Endothelial cell of umbilical vein (primary cell): ENCODE results near the gene BRME1.
"Not testable (repeated sequence)": the region's sequence is repeated elsewhere in the genome, so short reads cannot be mapped to it uniquely, and the experiment has no call there.

ENCODE experiments used
- EZH2 ChIP-seq: IDR thresholded peaks from 2 replicates; pipeline ENCODE4 v1.6.1; 2012; ENCODE audit warnings: borderline replicate concordance, low read depth, mild to moderate bottlenecking, moderate library complexity, low read length, inconsistent platforms; ENCODE audit not compliant: severe bottlenecking
- FOS ChIP-seq: IDR thresholded peaks from 2 replicates; pipeline ENCODE4 v1.6.1; 2011; ENCODE audit warnings: mild to moderate bottlenecking, low read length, moderate library complexity, borderline replicate concordance; ENCODE audit not compliant: insufficient read depth
- POLR2A ChIP-seq: IDR thresholded peaks from 2 replicates; pipeline ENCODE4 v1.6.1; 2012; ENCODE audit warnings: low read depth, mild to moderate bottlenecking, control low read depth, low read length
- POLR2AphosphoS5 ChIP-seq: IDR thresholded peaks from 2 replicates; pipeline ENCODE4 v1.6.1; 2012; ENCODE audit warnings: low read depth, mild to moderate bottlenecking, control low read depth, low read length, moderate library complexity; ENCODE audit not compliant: insufficient read depth
- TF ChIP-seq, protein P1 (sequence below), 2 donors: IDR thresholded peaks; 1 replicate in 1 of 2; 2 replicates in 1 of 2; pipeline ENCODE4 v1.5.1; 2011; ENCODE audit warnings: low read length in 2 of 2, mild to moderate bottlenecking in 2 of 2, moderate library complexity in 2 of 2, control low read depth in 1 of 2, inconsistent platforms in 1 of 2, low read depth in 1 of 2; ENCODE audit not compliant: insufficient read depth in 1 of 2; ENCODE audit errors: extremely low read depth in 1 of 2
- TF ChIP-seq, protein P2 (sequence below): IDR thresholded peaks from 2 replicates; pipeline ENCODE4 v1.6.1; 2011; ENCODE audit not compliant: insufficient read depth, insufficient read length

DNA sequence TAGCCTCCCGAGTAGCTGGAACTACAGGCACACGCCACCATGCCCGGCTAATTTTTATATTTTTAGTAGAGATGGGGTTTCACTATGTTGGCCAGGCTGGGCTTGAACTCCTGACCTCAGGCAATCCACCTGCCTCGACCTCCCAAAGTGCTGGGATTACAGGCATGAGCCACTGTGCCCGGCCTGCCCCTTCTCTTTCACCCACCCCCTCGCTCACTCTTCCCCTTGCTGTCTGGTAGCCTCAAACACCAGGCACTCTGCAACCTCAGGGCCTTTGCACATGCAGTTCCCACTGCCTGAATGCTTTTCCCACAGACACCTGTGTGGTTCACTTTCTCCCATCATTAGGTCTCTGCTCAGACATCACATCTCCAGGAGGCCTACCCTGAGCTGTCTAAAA is 16.2 kb upstream of the BRME1 start:
- TF ChIP-seq, protein P1, sequence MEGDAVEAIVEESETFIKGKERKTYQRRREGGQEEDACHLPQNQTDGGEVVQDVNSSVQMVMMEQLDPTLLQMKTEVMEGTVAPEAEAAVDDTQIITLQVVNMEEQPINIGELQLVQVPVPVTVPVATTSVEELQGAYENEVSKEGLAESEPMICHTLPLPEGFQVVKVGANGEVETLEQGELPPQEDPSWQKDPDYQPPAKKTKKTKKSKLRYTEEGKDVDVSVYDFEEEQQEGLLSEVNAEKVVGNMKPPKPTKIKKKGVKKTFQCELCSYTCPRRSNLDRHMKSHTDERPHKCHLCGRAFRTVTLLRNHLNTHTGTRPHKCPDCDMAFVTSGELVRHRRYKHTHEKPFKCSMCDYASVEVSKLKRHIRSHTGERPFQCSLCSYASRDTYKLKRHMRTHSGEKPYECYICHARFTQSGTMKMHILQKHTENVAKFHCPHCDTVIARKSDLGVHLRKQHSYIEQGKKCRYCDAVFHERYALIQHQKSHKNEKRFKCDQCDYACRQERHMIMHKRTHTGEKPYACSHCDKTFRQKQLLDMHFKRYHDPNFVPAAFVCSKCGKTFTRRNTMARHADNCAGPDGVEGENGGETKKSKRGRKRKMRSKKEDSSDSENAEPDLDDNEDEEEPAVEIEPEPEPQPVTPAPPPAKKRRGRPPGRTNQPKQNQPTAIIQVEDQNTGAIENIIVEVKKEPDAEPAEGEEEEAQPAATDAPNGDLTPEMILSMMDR (IDR thresholded peaks at IDR 0.05; ENCODE audit: extremely low read depth in 1 of 2, insufficient read depth in 1 of 2, low read depth in 1 of 2, low read length in 2 of 2): not testable (repeated sequence)
- TF ChIP-seq POLR2AphosphoS5, FOS, EZH2, POLR2A: not testable (repeated sequence)
- TF ChIP-seq, protein P2, sequence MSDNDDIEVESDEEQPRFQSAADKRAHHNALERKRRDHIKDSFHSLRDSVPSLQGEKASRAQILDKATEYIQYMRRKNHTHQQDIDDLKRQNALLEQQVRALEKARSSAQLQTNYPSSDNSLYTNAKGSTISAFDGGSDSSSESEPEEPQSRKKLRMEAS: not testable (repeated sequence)
